Hepatocyte (in vitro differentiated cells): ENCODE measurements around the gene UBIAD1. TPM values are rescaled to one million over a fixed set of nuclear protein-coding genes. Genes with fewer than 3 reads are reported as not detected.

ENCODE experiments used
- DNase-seq: peaks from one replicate; pipeline ENCODE4 v3.0.0-alpha.2; 2016; ENCODE audit warnings: low spot score
- H2AFZ ChIP-seq: fragments of 200-600 bp; sonication (generic); 2 replicates; pipeline ENCODE4 v1.6.0; 2016; ENCODE audit warnings: antibody characterized with exemption, mild to moderate bottlenecking
- H3K27ac ChIP-seq: fragments of 200-600 bp; sonication (generic); 2 replicates; pipeline ENCODE4 v1.5.1; 2016; ENCODE audit warnings: mild to moderate bottlenecking
- H3K27me3 ChIP-seq: fragments of 200-600 bp; sonication (generic); 2 replicates; pipeline ENCODE4 v1.6.1; 2016
- H3K36me3 ChIP-seq: fragments of 200-600 bp; sonication (generic); replicated peaks from 2 replicates; pipeline ENCODE4 v1.5.1; 2016; ENCODE audit warnings: low read depth; ENCODE audit not compliant: insufficient read depth
- H3K4me1 ChIP-seq: fragments of 200-600 bp; sonication (generic); 2 replicates; pipeline ENCODE4 v1.5.1; 2016; ENCODE audit warnings: mild to moderate bottlenecking, moderate library complexity; ENCODE audit not compliant: insufficient read depth
- H3K4me2 ChIP-seq: fragments of 200-600 bp; sonication (generic); 2 replicates; pipeline ENCODE4 v1.6.0; 2016
- H3K4me3 ChIP-seq: fragments of 200-600 bp; sonication (generic); 2 replicates; pipeline ENCODE4 v1.5.1; 2016; ENCODE audit warnings: mild to moderate bottlenecking
- H3K79me2 ChIP-seq: fragments of 200-600 bp; sonication (generic); 2 replicates; pipeline ENCODE4 v1.6.0; 2017; ENCODE audit warnings: mild to moderate bottlenecking
- H3K9me2 ChIP-seq: fragments of 200-600 bp; sonication (generic); replicated peaks from 2 replicates; pipeline ENCODE4 v1.6.0; 2017; ENCODE audit warnings: mild to moderate bottlenecking; ENCODE audit not compliant: insufficient read depth
- H3K9me3 ChIP-seq: fragments of 200-600 bp; sonication (generic); 2 replicates; pipeline ENCODE4 v1.5.1; 2016; ENCODE audit warnings: low read depth, mild to moderate bottlenecking
- H4K20me1 ChIP-seq: fragments of 200-600 bp; sonication (generic); 2 replicates; pipeline ENCODE4 v1.6.0; 2016; ENCODE audit warnings: mild to moderate bottlenecking; ENCODE audit not compliant: insufficient read depth, poor library complexity, severe bottlenecking
- EZH2 ChIP-seq: fragments of 200-600 bp; sonication (generic); IDR thresholded peaks from 2 replicates; pipeline ENCODE4 v1.6.1; 2016; ENCODE audit warnings: antibody characterized with exemption, mild to moderate bottlenecking, borderline replicate concordance
- EZH2phosphoT487 ChIP-seq: fragments of 200-600 bp; sonication (generic); IDR thresholded peaks from one replicate; pipeline ENCODE4 v1.6.1; 2018; ENCODE audit warnings: antibody characterized with exemption, mild to moderate bottlenecking, low read depth, moderate library complexity; ENCODE audit not compliant: unreplicated experiment, severe bottlenecking
- WGBS: methylation state at CpG from one replicate; pipeline ENCODE4 v1.1.6; 2016; ENCODE audit warnings: low lambda C conversion rate; ENCODE audit errors: missing lambda C conversion rate; 5-methylcytosine and 5-hydroxymethylcytosine counted together
- polyA plus RNA-seq: library from polyadenylated mRNA; unstranded; fragments of >200 nt; fragmentation: Nextera tagmentation; extraction: Ambion mirVana; gene quantifications from 2 replicates; pipeline ENCODE4 v1.2.1, GENCODE V29; 2016
- total RNA-seq: library from RNA; depleted of rRNA; stranded (reverse); fragments of >200 nt; gene quantifications from 2 replicates; pipeline ENCODE4 v1.2.3, GENCODE V29; 2014
- TF ChIP-seq, protein P1 (sequence below): fragments of 200-600 bp; sonication (generic); IDR thresholded peaks from 2 replicates; pipeline ENCODE4 v1.5.1; 2016; ENCODE audit warnings: antibody characterized with exemption, mild to moderate bottlenecking; ENCODE audit not compliant: poor library complexity

UBIAD1 gene
- total and polyA plus RNA-seq, 2 experiments from 2014 or later = 9.1 to 18.3 TPM

- no peaks in the 10 kb centered on the region for H3K9me3 ChIP-seq
- no peak overlapping the region for H3K4me3 ChIP-seq
- H3K9me2 ChIP-seq = no peaks in the 10 kb centered on the region
- H3K27me3 ChIP-seq = peaks cover 4% of the 10 kb centered on the region
- WGBS = 91% methylated on average over 7 of the region's 7 CpGs
- H3K79me2 ChIP-seq = no peaks in the 10 kb centered on the region
- no peaks in the 10 kb centered on the region for H3K36me3 ChIP-seq
- no peak overlapping the region for H3K4me2 ChIP-seq
- no peaks in the 10 kb centered on the region for H4K20me1 ChIP-seq
- TF ChIP-seq, protein P1, sequence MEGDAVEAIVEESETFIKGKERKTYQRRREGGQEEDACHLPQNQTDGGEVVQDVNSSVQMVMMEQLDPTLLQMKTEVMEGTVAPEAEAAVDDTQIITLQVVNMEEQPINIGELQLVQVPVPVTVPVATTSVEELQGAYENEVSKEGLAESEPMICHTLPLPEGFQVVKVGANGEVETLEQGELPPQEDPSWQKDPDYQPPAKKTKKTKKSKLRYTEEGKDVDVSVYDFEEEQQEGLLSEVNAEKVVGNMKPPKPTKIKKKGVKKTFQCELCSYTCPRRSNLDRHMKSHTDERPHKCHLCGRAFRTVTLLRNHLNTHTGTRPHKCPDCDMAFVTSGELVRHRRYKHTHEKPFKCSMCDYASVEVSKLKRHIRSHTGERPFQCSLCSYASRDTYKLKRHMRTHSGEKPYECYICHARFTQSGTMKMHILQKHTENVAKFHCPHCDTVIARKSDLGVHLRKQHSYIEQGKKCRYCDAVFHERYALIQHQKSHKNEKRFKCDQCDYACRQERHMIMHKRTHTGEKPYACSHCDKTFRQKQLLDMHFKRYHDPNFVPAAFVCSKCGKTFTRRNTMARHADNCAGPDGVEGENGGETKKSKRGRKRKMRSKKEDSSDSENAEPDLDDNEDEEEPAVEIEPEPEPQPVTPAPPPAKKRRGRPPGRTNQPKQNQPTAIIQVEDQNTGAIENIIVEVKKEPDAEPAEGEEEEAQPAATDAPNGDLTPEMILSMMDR = no peak
- no peak for TF ChIP-seq EZH2
- no peak for TF ChIP-seq EZH2phosphoT487
- no peak overlapping the region for H2AFZ ChIP-seq
- H3K4me1 ChIP-seq = no peaks in the 10 kb centered on the region
- no peak overlapping the region for H3K27ac ChIP-seq
- no peak for DNase-seq
Observed at GRCh38 chr1:11309385-11309784, 36.4 kb downstream of the UBIAD1 start.

- H3K79me2 ChIP-seq = no peaks in the 10 kb centered on the region
- no peaks in the 10 kb centered on the region for H4K20me1 ChIP-seq
- H3K4me1 ChIP-seq = no peaks in the 10 kb centered on the region
- WGBS = 36% methylated on average over 12 of the region's 15 CpGs
- TF ChIP-seq EZH2 (no peak), EZH2phosphoT487 (no peak)
- TF ChIP-seq, protein P1 = no peak
- H3K9me3 ChIP-seq = no peaks in the 10 kb centered on the region
- H3K9me2 ChIP-seq = no peaks in the 10 kb centered on the region
- H3K4me2 ChIP-seq = no peak overlapping the region
- peaks cover 4% of the 10 kb centered on the region for H3K27me3 ChIP-seq
- no peak for DNase-seq
- no peak overlapping the region for H2AFZ ChIP-seq
- no peak overlapping the region for H3K4me3 ChIP-seq
- no peaks in the 10 kb centered on the region for H3K36me3 ChIP-seq
- no peak overlapping the region for H3K27ac ChIP-seq
Observed at GRCh38 chr1:11311816-11312755, 39.1 kb downstream of the UBIAD1 start.

DNA sequence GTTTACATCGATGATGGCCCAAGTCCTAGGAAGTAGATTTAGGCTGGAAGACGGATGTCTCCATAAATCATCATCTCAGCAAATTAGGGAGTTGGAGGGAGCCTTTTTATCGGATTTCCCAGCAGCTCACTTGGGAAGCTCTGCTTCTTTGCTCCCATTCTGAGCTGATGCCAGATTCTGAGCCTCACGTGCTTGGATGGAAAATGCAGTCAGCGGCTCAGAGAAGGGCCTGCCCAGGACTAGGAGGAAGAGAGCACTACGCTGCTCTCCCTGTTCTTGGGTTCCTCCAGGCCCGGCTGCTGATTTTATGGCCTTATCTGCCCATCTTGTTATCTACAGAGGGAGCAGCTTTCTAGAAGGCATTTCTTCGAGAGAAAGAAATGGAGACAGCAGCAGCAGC lies 42.0 kb downstream of the UBIAD1 start:
- Histone ChIP-seq H3K4me3 (no peak overlapping the region), H3K27ac (no peak overlapping the region), H3K9me3 (no peaks in the 10 kb centered on the region), H3K27me3 (peaks cover 7% of the 10 kb centered on the region), H3K4me1 (no peaks in the 10 kb centered on the region), H3K4me2 (no peak overlapping the region), H3K9me2 (no peaks in the 10 kb centered on the region), H3K36me3 (no peaks in the 10 kb centered on the region), H2AFZ (no peak overlapping the region), H4K20me1 (no peaks in the 10 kb centered on the region), H3K79me2 (no peaks in the 10 kb centered on the region)
- DNase-seq = peak; percentile 47
- no peak for TF ChIP-seq EZH2phosphoT487
- TF ChIP-seq, protein P1 = no peak
- 30% methylated on average over 8 of the region's 8 CpGs for WGBS
